ENCODE measurements around the gene TLE1. TPM values are rescaled to one million over a fixed set of nuclear protein-coding genes. Genes with fewer than 3 reads are reported as not detected.
"Not testable (repeated sequence)": the region's sequence is repeated elsewhere in the genome, so short reads cannot be mapped to it uniquely, and the experiment has no call there.

The TLE1 gene
- total RNA-seq, 1 experiment from 2014 or later = 79.3 TPM

DNA sequence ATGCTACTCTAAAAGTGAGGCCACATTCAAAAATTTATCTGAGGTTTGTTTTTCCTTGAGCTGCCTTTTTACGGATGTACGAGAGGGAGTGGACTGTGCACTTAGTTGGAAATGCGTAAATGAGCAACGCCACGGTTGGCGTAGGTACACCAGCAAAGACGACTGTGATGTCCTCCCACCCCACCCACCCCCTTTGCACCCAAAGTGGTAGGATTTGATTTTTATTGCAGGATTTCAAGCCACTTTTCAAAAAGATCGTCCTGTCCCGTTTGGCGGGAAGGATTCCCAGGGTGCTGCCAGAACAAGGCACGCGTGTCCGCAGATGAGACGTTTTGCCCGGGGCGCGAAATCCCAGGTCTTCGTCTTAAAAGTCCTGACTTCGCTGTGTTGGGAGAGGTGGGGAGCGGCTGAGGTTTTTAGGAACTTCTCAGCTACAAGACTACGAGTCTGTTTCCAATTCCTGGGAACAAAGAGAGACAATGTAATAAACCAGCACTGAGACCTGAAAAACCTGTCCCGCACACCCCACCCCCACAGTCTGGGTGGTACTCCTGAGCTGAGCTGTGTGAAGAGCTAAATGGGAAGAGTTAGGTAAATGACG, 1.0 kb upstream of the TLE1 start:
- Mint-ChIP-seq H3K4me3 (peak overlapping the region; percentile 84 to 97), H3K36me3 (ENCODE audit: insufficient read depth in 1 of 3, low read depth in 3 of 3) (peaks cover 0 to 2% (median 2%) of the 10 kb centered on the region in 3 experiments; a peak in 5 of 7 replicates), H3K9me3 (peaks cover 0 to 2% of the 10 kb centered on the region in 2 experiments; a peak in 2 of 5 replicates), H3K4me1 (peaks cover 27 to 30% of the 10 kb centered on the region in 2 experiments), H3K27ac (peak overlapping the region; percentile 47 to 89 (median 68); a peak in 6 of 7 replicates), H3K27me3 (ENCODE audit: low read depth) (peaks cover 21% of the 10 kb centered on the region)
- no peak overlapping the region for H2BK15ac ChIP-seq (ENCODE audit: low read depth, low read length)
- H3K79me1 ChIP-seq (ENCODE audit: insufficient read depth, low read depth, low read length, poor library complexity, severe bottlenecking) = no peaks in the 10 kb centered on the region
- H3K18ac ChIP-seq (ENCODE audit: insufficient read length, low read depth, low read length) = peak overlapping the region; percentile 76
- DNase-seq = peak; percentile 53
- no peak overlapping the region for H2BK120ac ChIP-seq (ENCODE audit: low read depth, low read length, poor library complexity, severe bottlenecking)
- no peak overlapping the region for H2AK5ac ChIP-seq (ENCODE audit: insufficient read length, low read length)
- no peaks in the 10 kb centered on the region for H3K9me3 ChIP-seq (ENCODE audit: control insufficient read depth, low read depth, low read length)
- H3T11ph ChIP-seq (ENCODE audit: low read length) = no peak overlapping the region
- peak overlapping the region; percentile 73; the same call in 1 of the 2 replicates for H3K14ac ChIP-seq (ENCODE audit: insufficient read depth, low read length)
- H3K56ac ChIP-seq (ENCODE audit: insufficient read length, low read depth, low read length) = no peak overlapping the region
- H3K4me2 ChIP-seq (ENCODE audit: insufficient read depth, insufficient read length, low read length) = peak overlapping the region; percentile 96
- H4K20me1 ChIP-seq (ENCODE audit: control insufficient read depth, insufficient read depth, insufficient read length) = no peaks in the 10 kb centered on the region
- no peak overlapping the region for H4K8ac ChIP-seq (replicated peaks; ENCODE audit: insufficient read length, low read depth, low read length)
- H3K4ac ChIP-seq (ENCODE audit: low read depth, low read length) = no peak overlapping the region
- no peak overlapping the region for H2BK20ac ChIP-seq (ENCODE audit: low read depth, low read length, poor library complexity, severe bottlenecking)
- peaks cover 3% of the 10 kb centered on the region; the same call in 1 of the 2 replicates for H3K4me1 ChIP-seq (ENCODE audit: insufficient read depth, low read length)
- H3K79me2 ChIP-seq (ENCODE audit: insufficient read depth, low read length) = peaks cover 23% of the 10 kb centered on the region; the same call in 1 of the 2 replicates
- no peak overlapping the region for H2BK5ac ChIP-seq (ENCODE audit: insufficient read length, low read length)
- no peak overlapping the region for H3K23ac ChIP-seq (ENCODE audit: insufficient read length, low read depth, low read length)
- H2AFZ ChIP-seq (ENCODE audit: low read length) = peak overlapping the region; percentile 11
- H3K27me3 ChIP-seq (ENCODE audit: insufficient read depth, low read length) = no peaks in the 10 kb centered on the region
- H3K9ac ChIP-seq (ENCODE audit: extremely low read depth, insufficient read length, low read length) = peak overlapping the region; percentile 83
- no peak overlapping the region for H2BK12ac ChIP-seq (ENCODE audit: insufficient read length, low read depth, low read length)
- H4K91ac ChIP-seq (ENCODE audit: insufficient read length, low read depth, low read length) = no peak overlapping the region
- TF ChIP-seq, protein P1, sequence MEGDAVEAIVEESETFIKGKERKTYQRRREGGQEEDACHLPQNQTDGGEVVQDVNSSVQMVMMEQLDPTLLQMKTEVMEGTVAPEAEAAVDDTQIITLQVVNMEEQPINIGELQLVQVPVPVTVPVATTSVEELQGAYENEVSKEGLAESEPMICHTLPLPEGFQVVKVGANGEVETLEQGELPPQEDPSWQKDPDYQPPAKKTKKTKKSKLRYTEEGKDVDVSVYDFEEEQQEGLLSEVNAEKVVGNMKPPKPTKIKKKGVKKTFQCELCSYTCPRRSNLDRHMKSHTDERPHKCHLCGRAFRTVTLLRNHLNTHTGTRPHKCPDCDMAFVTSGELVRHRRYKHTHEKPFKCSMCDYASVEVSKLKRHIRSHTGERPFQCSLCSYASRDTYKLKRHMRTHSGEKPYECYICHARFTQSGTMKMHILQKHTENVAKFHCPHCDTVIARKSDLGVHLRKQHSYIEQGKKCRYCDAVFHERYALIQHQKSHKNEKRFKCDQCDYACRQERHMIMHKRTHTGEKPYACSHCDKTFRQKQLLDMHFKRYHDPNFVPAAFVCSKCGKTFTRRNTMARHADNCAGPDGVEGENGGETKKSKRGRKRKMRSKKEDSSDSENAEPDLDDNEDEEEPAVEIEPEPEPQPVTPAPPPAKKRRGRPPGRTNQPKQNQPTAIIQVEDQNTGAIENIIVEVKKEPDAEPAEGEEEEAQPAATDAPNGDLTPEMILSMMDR (conservative IDR thresholded peaks at IDR 0.05) = no peak
- no CpG with 5 or more reads among the region's 23 CpGs for WGBS (ENCODE audit: extremely low coverage, insufficient read length, low lambda C conversion rate)
- H3K23me2 ChIP-seq (ENCODE audit: insufficient read length, low read depth, low read length, poor library complexity, severe bottlenecking) = peaks cover 11% of the 10 kb centered on the region
- no peak overlapping the region for H4K5ac ChIP-seq (ENCODE audit: insufficient read length, low read depth, low read length)
- no peak overlapping the region for H3K27ac ChIP-seq (ENCODE audit: insufficient read length, low read depth, low read length)

- H2AK5ac ChIP-seq (ENCODE audit: insufficient read length, low read length); H3K4ac ChIP-seq (ENCODE audit: low read depth, low read length); H2BK20ac ChIP-seq (ENCODE audit: low read depth, low read length, poor library complexity, severe bottlenecking); H2BK15ac ChIP-seq (ENCODE audit: low read depth, low read length); H4K8ac ChIP-seq (replicated peaks; ENCODE audit: insufficient read length, low read depth, low read length); H3K4me1 ChIP-seq (ENCODE audit: insufficient read depth, low read length); H3T11ph ChIP-seq (ENCODE audit: low read length); H3K27me3 ChIP-seq (ENCODE audit: insufficient read depth, low read length); H3K9me3 ChIP-seq (ENCODE audit: control insufficient read depth, low read depth, low read length); H3K23ac ChIP-seq (ENCODE audit: insufficient read length, low read depth, low read length); H3K56ac ChIP-seq (ENCODE audit: insufficient read length, low read depth, low read length); H4K5ac ChIP-seq (ENCODE audit: insufficient read length, low read depth, low read length); DNase-seq; H3K27ac ChIP-seq (ENCODE audit: insufficient read length, low read depth, low read length); H2BK12ac ChIP-seq (ENCODE audit: insufficient read length, low read depth, low read length); H4K20me1 ChIP-seq (ENCODE audit: control insufficient read depth, insufficient read depth, insufficient read length); H3K79me1 ChIP-seq (ENCODE audit: insufficient read depth, low read depth, low read length, poor library complexity, severe bottlenecking); H2BK120ac ChIP-seq (ENCODE audit: low read depth, low read length, poor library complexity, severe bottlenecking); H2AFZ ChIP-seq (ENCODE audit: low read length); H3K36me3 Mint-ChIP-seq (ENCODE audit: insufficient read depth in 1 of 3, low read depth in 3 of 3); H3K9me3 Mint-ChIP-seq; H2BK5ac ChIP-seq (ENCODE audit: insufficient read length, low read length): not testable (repeated sequence)
- no CpG with 5 or more reads among the region's 21 CpGs for WGBS (ENCODE audit: extremely low coverage, insufficient read length, low lambda C conversion rate)
- Mint-ChIP-seq H3K4me3 (peak overlapping the region; percentile 97 to 100; a peak in 4 of 5 replicates), H3K27ac (peak overlapping the region; percentile 98 to 100 (median 99); a peak in 6 of 7 replicates), H3K4me1 (peaks cover 14 to 19% of the 10 kb centered on the region in 2 experiments), H3K27me3 (ENCODE audit: low read depth) (peaks cover 21% of the 10 kb centered on the region)
- Histone ChIP-seq H3K18ac (ENCODE audit: insufficient read length, low read depth, low read length) (peak overlapping the region; percentile 86), H3K14ac (ENCODE audit: insufficient read depth, low read length) (peak overlapping the region; percentile 84), H3K23me2 (ENCODE audit: insufficient read length, low read depth, low read length, poor library complexity, severe bottlenecking) (peaks cover 11% of the 10 kb centered on the region), H3K9ac (ENCODE audit: extremely low read depth, insufficient read length, low read length) (peak overlapping the region; percentile 91), H3K79me2 (ENCODE audit: insufficient read depth, low read length) (peaks cover 34% of the 10 kb centered on the region; the same call in 1 of the 2 replicates), H3K4me2 (ENCODE audit: insufficient read depth, insufficient read length, low read length) (peak overlapping the region; percentile 38), H4K91ac (ENCODE audit: insufficient read length, low read depth, low read length) (peak overlapping the region; percentile 89)
These were observed 329 bp downstream of the TLE1 start for GRCh38 chr9:81689093-81689342.
